Colonic mucosa (tissue), 4 donors: ENCODE data around the gene NPAS3. TPM values are rescaled to one million over a fixed set of nuclear protein-coding genes. Genes with fewer than 3 reads are reported as not detected.

Experiments
- DNase-seq: peaks from one replicate; pipeline ENCODE4 v3.0.0-alpha.2; 2020
- H3K27ac ChIP-seq: fragments of 200-600 bp; one replicate; pipeline ENCODE4 v1.8.0; 2021
- H3K27me3 ChIP-seq: fragments of 200-600 bp; one replicate; pipeline ENCODE4 v1.8.0; 2021
- H3K36me3 ChIP-seq: fragments of 200-600 bp; one replicate; pipeline ENCODE4 v1.8.0; 2021
- H3K4me1 ChIP-seq: fragments of 200-600 bp; one replicate; pipeline ENCODE4 v1.8.0; 2021; ENCODE audit warnings: mild to moderate bottlenecking
- H3K4me3 ChIP-seq: fragments of 200-600 bp; one replicate; pipeline ENCODE4 v1.8.0; 2021
- H3K9ac ChIP-seq, 2 donors: one replicate each; pipeline ENCODE4 v1.7.0; 2013; ENCODE audit warnings: control low read depth in 2 of 2, low read depth in 2 of 2, low read length in 2 of 2
- H3K9me3 ChIP-seq: fragments of 200-600 bp; one replicate; pipeline ENCODE4 v1.8.0; 2021
- intact Hi-C: fragments of 100-400 bp; cut with DNase I; formaldehyde crosslinking; loops from one replicate; pipeline ENCODE4 v1.14.1; 2022
- total RNA-seq, 2 donors: library from RNA; stranded (reverse); fragmentation: NEBNext Ultra II Directional in 1 of 2; extraction: Animal tissue kit (Norgen Biotek cat#: 25700) in 1 of 2; gene quantifications; one replicate each; pipeline ENCODE4 v1.2.1, GENCODE V29; 2021
- TF ChIP-seq, protein P1 (sequence below): fragments of 200-600 bp; IDR thresholded peaks from one replicate; pipeline ENCODE4 v1.8.0; 2022; ENCODE audit warnings: antibody characterized with exemption, mild to moderate bottlenecking
- donor health status: healthy.
- donor health status: DM: no; HTN: no; CAD: no.
- donor health status: DM: no; HTN: no; CAD: no.

The NPAS3 gene
- total RNA-seq, 2 donors from 2014 or later = 0.79 to 1.6 TPM

DNA sequence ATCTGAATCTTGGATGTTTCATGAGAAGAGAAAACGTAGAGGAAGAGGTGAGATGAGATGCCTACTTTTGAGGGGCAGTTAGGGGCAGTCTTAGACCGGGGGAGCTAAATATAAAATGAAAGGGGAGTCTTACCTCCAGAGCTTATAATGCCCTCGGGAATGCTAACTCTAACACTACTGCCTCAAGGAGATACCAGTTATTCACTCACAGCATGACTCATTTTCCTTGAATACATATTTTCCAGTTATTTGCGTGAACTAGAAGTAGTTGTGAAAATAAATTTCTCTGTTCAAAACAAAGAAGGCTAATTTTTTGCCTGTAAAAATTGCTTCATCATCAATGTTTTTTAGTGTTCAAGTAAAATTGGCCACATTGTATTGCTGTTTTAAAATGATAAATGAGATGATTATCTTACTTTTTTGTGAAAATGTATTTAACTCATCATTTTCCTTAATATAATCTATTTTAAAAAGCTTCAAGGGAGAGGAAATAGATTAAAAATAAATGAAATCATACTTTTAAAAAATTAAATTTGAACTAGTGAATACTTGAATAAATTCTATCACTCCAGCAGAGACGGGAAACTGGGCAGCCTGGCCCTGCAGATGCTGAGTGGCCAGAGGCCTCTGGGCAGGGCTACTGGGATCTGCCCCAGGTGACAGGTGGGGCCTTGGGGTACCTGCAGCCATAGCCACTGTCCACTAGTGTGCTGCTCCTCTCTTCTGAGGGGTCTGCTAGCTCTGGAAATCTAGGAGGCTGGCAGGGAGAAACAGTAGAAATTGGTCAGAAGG lies 672.9 kb downstream of the NPAS3 start:
- intact Hi-C loops = no loop called here
- H3K4me1 ChIP-seq = no peaks in the 10 kb centered on the region
- DNase-seq = no peak
- H3K27me3 ChIP-seq = no peaks in the 10 kb centered on the region
- no peaks in the 10 kb centered on the region for H3K9me3 ChIP-seq
- TF ChIP-seq, protein P1, sequence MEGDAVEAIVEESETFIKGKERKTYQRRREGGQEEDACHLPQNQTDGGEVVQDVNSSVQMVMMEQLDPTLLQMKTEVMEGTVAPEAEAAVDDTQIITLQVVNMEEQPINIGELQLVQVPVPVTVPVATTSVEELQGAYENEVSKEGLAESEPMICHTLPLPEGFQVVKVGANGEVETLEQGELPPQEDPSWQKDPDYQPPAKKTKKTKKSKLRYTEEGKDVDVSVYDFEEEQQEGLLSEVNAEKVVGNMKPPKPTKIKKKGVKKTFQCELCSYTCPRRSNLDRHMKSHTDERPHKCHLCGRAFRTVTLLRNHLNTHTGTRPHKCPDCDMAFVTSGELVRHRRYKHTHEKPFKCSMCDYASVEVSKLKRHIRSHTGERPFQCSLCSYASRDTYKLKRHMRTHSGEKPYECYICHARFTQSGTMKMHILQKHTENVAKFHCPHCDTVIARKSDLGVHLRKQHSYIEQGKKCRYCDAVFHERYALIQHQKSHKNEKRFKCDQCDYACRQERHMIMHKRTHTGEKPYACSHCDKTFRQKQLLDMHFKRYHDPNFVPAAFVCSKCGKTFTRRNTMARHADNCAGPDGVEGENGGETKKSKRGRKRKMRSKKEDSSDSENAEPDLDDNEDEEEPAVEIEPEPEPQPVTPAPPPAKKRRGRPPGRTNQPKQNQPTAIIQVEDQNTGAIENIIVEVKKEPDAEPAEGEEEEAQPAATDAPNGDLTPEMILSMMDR = no peak
- H3K27ac ChIP-seq = no peak overlapping the region
- H3K36me3 ChIP-seq = no peaks in the 10 kb centered on the region
- H3K9ac ChIP-seq = no peak overlapping the region
- no peak overlapping the region for H3K4me3 ChIP-seq

DNA sequence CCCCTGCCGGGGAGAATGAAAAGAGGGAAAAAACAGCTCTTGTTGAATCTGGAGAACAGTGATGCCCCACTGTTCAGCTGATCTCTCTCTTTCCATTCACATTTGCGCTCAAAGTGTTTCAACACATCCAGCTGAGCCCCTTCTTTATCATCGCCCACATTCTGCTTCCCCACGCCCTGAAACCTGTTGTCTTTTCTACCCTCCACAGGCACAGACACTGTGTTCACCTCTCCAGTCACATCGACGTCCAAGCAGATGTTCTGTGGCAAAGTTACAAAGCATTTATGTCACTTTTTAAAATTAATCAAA lies 673.5 kb downstream of the NPAS3 start:
- Histone ChIP-seq H3K27ac (no peak overlapping the region), H3K4me3 (no peak overlapping the region), H3K27me3 (no peaks in the 10 kb centered on the region), H3K4me1 (no peaks in the 10 kb centered on the region), H3K9me3 (no peaks in the 10 kb centered on the region), H3K9ac (no peak overlapping the region), H3K36me3 (no peaks in the 10 kb centered on the region)
- DNase-seq = no peak
- intact Hi-C loops = no loop called here
- TF ChIP-seq, protein P1 = no peak

DNA sequence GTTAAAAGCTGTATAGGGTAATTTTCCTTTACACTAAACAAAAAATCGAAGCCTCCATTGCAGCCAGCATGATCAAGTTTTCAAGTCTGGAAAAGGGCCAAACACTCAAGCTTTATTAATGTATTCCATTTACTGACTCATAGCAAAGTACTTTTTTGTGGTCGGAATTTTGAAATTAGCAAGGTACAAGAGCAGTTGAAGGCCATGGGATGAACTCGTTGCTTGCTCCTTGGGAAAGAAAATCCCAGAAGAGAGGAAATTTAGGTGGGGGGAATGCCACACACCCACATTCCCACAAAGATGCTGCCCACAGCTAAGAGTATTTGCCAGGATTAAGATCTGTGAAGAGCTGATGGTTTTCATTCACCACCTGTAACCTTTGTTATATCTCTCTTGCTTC lies 678.5 kb downstream of the NPAS3 start:
- H3K36me3 ChIP-seq = no peaks in the 10 kb centered on the region
- no peak overlapping the region for H3K27ac ChIP-seq
- H3K4me1 ChIP-seq = no peaks in the 10 kb centered on the region
- no peak overlapping the region for H3K9ac ChIP-seq
- no peaks in the 10 kb centered on the region for H3K9me3 ChIP-seq
- intact Hi-C loops = no loop called here
- H3K27me3 ChIP-seq = no peaks in the 10 kb centered on the region
- TF ChIP-seq, protein P1 = no peak
- DNase-seq = no peak
- no peak overlapping the region for H3K4me3 ChIP-seq

DNA sequence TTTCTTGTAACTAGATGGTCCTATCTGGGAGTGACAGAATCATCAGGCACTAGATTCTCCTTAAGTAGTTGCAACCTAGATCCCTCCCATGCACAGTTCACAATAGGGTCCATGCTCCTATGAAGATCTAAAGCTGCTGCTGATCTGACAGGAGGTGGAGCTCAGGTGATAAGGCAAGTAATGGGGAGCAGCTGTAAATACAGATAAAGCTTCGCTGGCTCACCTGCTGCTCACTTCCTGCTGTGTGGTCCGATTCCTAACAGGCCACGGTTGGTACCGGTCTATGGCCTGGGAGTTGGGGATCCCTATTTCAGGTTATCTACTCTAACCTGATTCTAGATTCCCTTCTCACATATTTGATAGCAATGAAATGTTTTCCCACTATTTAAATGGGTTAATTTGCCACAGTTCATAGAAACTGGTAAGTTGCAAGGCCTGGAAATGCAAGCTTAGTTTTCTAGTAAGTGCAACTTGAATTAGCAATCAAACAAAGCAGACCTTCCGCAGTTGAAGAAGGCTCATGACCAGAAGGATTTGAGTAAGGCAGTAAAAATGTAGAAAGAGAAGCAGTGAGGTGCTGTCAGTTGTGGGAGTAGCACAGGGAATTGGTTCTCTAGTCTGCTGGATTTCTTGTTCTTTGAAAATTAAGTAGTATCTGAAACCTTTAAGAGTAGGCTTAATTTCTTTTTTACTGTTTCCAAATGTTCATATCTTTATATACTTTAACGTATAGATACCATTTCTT lies 679.9 kb downstream of the NPAS3 start:
- Histone ChIP-seq H3K4me1 (no peaks in the 10 kb centered on the region), H3K27ac (no peak overlapping the region), H3K36me3 (no peaks in the 10 kb centered on the region), H3K27me3 (no peaks in the 10 kb centered on the region), H3K9me3 (no peaks in the 10 kb centered on the region), H3K4me3 (no peak overlapping the region), H3K9ac (no peak overlapping the region)
- TF ChIP-seq, protein P1 = no peak
- DNase-seq = no peak
- intact Hi-C loops = no loop called here

DNA sequence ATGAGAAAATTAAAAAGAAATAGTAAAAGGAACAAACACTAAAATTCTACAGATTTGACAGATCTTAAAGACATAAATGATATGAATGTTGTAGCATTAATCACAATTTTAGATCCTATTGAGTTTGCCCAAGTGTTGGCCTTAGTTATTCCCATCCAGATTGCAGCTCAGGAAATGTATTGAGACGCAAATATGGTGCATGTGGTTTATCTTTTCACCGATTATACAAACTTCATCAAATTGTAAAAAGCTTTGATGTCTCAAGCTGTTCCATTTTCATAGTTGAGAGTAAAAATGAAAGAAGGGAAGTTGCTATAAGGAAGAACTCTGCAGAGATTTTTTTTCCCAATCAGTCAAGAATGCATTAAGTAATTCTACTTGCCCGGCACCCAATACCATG lies 683.8 kb downstream of the NPAS3 start:
- Histone ChIP-seq H3K27ac (no peak overlapping the region), H3K36me3 (no peaks in the 10 kb centered on the region), H3K9ac (no peak overlapping the region), H3K4me1 (no peaks in the 10 kb centered on the region), H3K27me3 (no peaks in the 10 kb centered on the region), H3K4me3 (no peak overlapping the region), H3K9me3 (no peaks in the 10 kb centered on the region)
- intact Hi-C loops = no loop called here
- DNase-seq = no peak
- TF ChIP-seq, protein P1 = no peak
